PC-9 (cell line): Measurements from ENCODE around the gene PAM. TPM values are rescaled to one million over a fixed set of nuclear protein-coding genes. Genes with fewer than 3 reads are reported as not detected.

ENCODE experiments used
- BruUV-seq: library from RNA; stranded (reverse); fragments of 400-500 nt; replicated peaks from 2 replicates; lab custom pipeline; 2021; lab: Mats Ljungman, UMichigan
- CTCF ChIA-PET: fragments of 300-600 bp; sonication (Branson Sonifier 250); formaldehyde crosslinking; loops from one replicate; lab custom pipeline; 2022; ENCODE audit warnings: antibody characterized with exemption; lab: Charles Lee
- POLR2A ChIA-PET: fragments of 300-600 bp; sonication (Branson Sonifier 250); formaldehyde crosslinking; loops from one replicate; lab custom pipeline; 2022; ENCODE audit warnings: antibody characterized with exemption; ENCODE audit not compliant: unreplicated experiment; lab: Charles Lee
- DNase-seq, 2 experiments: peaks; one replicate each; pipeline versions ENCODE4 v3.0.0 to v3.0.0-alpha.2; 2015 to 2022; ENCODE audit warnings: mixed read lengths in 1 of 2
- H2AFZ ChIP-seq: fragments of 200-600 bp; sonication (generic); 2 replicates; pipeline ENCODE4 v1.8.1; 2017; ENCODE audit warnings: antibody characterized with exemption
- H3F3A ChIP-seq: fragments of 200-600 bp; sonication (generic); 2 replicates; pipeline ENCODE4 v1.8.1; 2017; ENCODE audit warnings: antibody characterized with exemption, mild to moderate bottlenecking, low read depth; ENCODE audit not compliant: insufficient read depth
- H3K27ac ChIP-seq: fragments of 200-600 bp; sonication (generic); 2 replicates; pipeline ENCODE4 v1.6.1; 2016; ENCODE audit warnings: mixed run types
- H3K27me3 ChIP-seq: fragments of 200-600 bp; sonication (generic); 2 replicates; pipeline ENCODE4 v1.6.1; 2016; ENCODE audit warnings: low read depth, mixed run types; ENCODE audit not compliant: insufficient read depth
- H3K36me3 ChIP-seq: fragments of 200-600 bp; sonication (generic); 2 replicates; pipeline ENCODE4 v1.6.1; 2016; ENCODE audit warnings: low read depth, mixed run types
- H3K4me1 ChIP-seq: fragments of 200-600 bp; sonication (generic); replicated peaks from 2 replicates; pipeline ENCODE4 v1.6.1; 2016; ENCODE audit warnings: mixed run types; ENCODE audit not compliant: insufficient read depth
- H3K4me2 ChIP-seq: fragments of 200-600 bp; sonication (generic); 2 replicates; pipeline ENCODE4 v1.6.1; 2017; ENCODE audit warnings: mixed run types
- H3K4me3 ChIP-seq: fragments of 200-600 bp; sonication (generic); 2 replicates; pipeline ENCODE4 v1.6.1; 2016; ENCODE audit warnings: mixed run types
- H3K79me2 ChIP-seq: fragments of 200-600 bp; sonication (generic); 2 replicates; pipeline ENCODE4 v1.6.1; 2017; ENCODE audit warnings: low read depth, mixed run types
- H3K9me2 ChIP-seq: fragments of 200-600 bp; sonication (generic); 2 replicates; pipeline ENCODE4 v1.8.1; 2017; ENCODE audit warnings: mild to moderate bottlenecking; ENCODE audit not compliant: insufficient read depth
- H3K9me3 ChIP-seq: fragments of 200-600 bp; sonication (generic); 2 replicates; pipeline ENCODE4 v1.8.1; 2016; ENCODE audit warnings: low read depth; ENCODE audit not compliant: insufficient read depth
- H4K20me1 ChIP-seq: fragments of 200-600 bp; sonication (generic); 2 replicates; pipeline ENCODE4 v1.8.1; 2017; ENCODE audit not compliant: insufficient read depth
- CTCF ChIP-seq: fragments of 200-600 bp; sonication (generic); conservative IDR thresholded peaks from 2 replicates; pipeline ENCODE4 v1.6.1; 2017; ENCODE audit warnings: mixed run types, antibody characterized with exemption, mild to moderate bottlenecking, moderate library complexity
- EZH2 ChIP-seq: fragments of 200-600 bp; sonication (generic); IDR thresholded peaks from 2 replicates; pipeline ENCODE4 v1.8.0; 2017; ENCODE audit warnings: antibody characterized with exemption, low read depth
- intact Hi-C: fragments of 100-400 bp; cut with micrococcal nuclease; formaldehyde crosslinking; loops from one replicate; pipeline ENCODE4 v1.10.0; 2022; ENCODE audit not compliant: unreplicated experiment
- total RNA-seq: library from RNA; stranded (reverse); gene quantifications from 2 replicates; pipeline ENCODE4 v1.2.3, GENCODE V29; 2021

Gene PAM
- total RNA-seq, 1 experiment from 2014 or later = 88.4 TPM

DNA sequence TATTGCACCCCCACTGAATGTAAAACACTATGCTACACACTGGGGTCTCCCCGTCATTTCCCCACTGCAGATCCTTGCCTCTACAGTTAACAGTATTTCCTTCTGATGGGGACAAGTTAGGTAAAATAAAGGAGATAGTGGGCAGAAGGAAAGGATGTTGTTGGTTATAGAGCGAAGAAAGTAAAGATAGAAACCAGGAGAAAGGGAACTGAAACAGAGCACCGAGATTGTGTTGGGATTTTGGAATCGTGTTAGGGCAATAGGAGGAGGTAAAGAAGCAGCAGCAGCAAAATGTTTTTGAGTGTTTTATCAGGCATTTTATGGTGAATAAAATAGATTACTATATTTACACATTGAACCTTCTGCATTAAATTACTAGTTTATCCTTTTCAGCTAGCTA, 60.0 kb downstream of the PAM start:
- no peaks in the 10 kb centered on the region for H3K9me2 ChIP-seq
- H3K27me3 ChIP-seq = no peaks in the 10 kb centered on the region
- intact Hi-C loops = no loop called here
- H3K4me3 ChIP-seq = no peak overlapping the region
- H3K9me3 ChIP-seq = no peaks in the 10 kb centered on the region
- 0 out of 2 replicates have a peak, but pooled peaks cover 3% of the 10 kb centered on the region for H3F3A ChIP-seq
- no peaks in the 10 kb centered on the region for H3K36me3 ChIP-seq
- H4K20me1 ChIP-seq = no peaks in the 10 kb centered on the region
- no TSS peak for BruUV-seq
- 0 out of 2 replicates have a peak, but pooled peaks cover 3% of the 10 kb centered on the region for H3K79me2 ChIP-seq
- TF ChIP-seq CTCF = no peak
- no peak for TF ChIP-seq EZH2
- H3K4me1 ChIP-seq = no peaks in the 10 kb centered on the region
- ChIA-PET CTCF (interaction anchor here (0.5 kb wide), 1 partner anchor 286 kb away, joined by 4 read pairs; no protein-coding TSS in a partner anchor), POLR2A (interaction anchor here (0.6 kb wide), 1 partner anchor 50 kb away, joined by 19 read pairs; no protein-coding TSS in a partner anchor)
- H3K4me2 ChIP-seq = no peak overlapping the region
- no peak for DNase-seq
- no peak overlapping the region for H2AFZ ChIP-seq
- H3K27ac ChIP-seq = no peak overlapping the region

- TF ChIP-seq CTCF (no peak), EZH2 (no peak)
- CTCF ChIA-PET = no interaction called here
These were observed 60.6 kb downstream of the PAM start for GRCh38 chr5:102815540-102816332.

GRCh38 chr5:102818345-102818744, 63.2 kb downstream of the PAM start:
- no peaks in the 10 kb centered on the region for H3K9me3 ChIP-seq
- no peaks in the 10 kb centered on the region for H4K20me1 ChIP-seq
- H3K27ac ChIP-seq = no peak overlapping the region
- H3K79me2 ChIP-seq = no peaks in the 10 kb centered on the region
- no peaks in the 10 kb centered on the region for H3K27me3 ChIP-seq
- H3K36me3 ChIP-seq = no peaks in the 10 kb centered on the region
- no peak for DNase-seq
- no peak overlapping the region for H3K4me2 ChIP-seq
- no TSS peak for BruUV-seq
- POLR2A ChIA-PET = no interaction called here
- CTCF ChIA-PET = no interaction called here
- TF ChIP-seq CTCF (no peak), EZH2 (no peak)
- H3K9me2 ChIP-seq = no peaks in the 10 kb centered on the region
- H2AFZ ChIP-seq = no peak overlapping the region
- H3K4me3 ChIP-seq = no peak overlapping the region
- intact Hi-C loops = no loop called here
- no peaks in the 10 kb centered on the region for H3K4me1 ChIP-seq
- 0 out of 2 replicates have a peak, but pooled peaks cover 3% of the 10 kb centered on the region for H3F3A ChIP-seq

More at GRCh38 chr5:102815540-102816332, 60.6 kb downstream of the PAM start:
- no TSS peak for BruUV-seq
- DNase-seq = no peak
- Histone ChIP-seq H3K27ac (no peak overlapping the region), H3K4me2 (no peak overlapping the region), H2AFZ (no peak overlapping the region), H3K79me2 (0 out of 2 replicates have a peak, but pooled peaks cover 3% of the 10 kb centered on the region), H4K20me1 (no peaks in the 10 kb centered on the region), H3K4me1 (no peaks in the 10 kb centered on the region), H3K36me3 (no peaks in the 10 kb centered on the region), H3F3A (0 out of 2 replicates have a peak, but pooled peaks cover 3% of the 10 kb centered on the region), H3K9me3 (no peaks in the 10 kb centered on the region), H3K27me3 (no peaks in the 10 kb centered on the region), H3K4me3 (no peak overlapping the region), H3K9me2 (no peaks in the 10 kb centered on the region)
- intact Hi-C loops = no loop called here
- POLR2A ChIA-PET = no interaction called here
